Measurements from ENCODE around the gene LMO3. TPM values are rescaled to one million over a fixed set of nuclear protein-coding genes. Genes with fewer than 3 reads are reported as not detected.
A peak's percentile ranks its signal among the peaks of the same experiment; 100 is the strongest.

The LMO3 gene
- total RNA-seq, 4 donors from 2014 or later: 0.15 to 7.1 (median 3.0) TPM

- H3K27ac ChIP-seq: peak overlapping the region in 2 of 4 donors; percentile 13 to 50
- DNase-seq: no peak
- H3K27me3 ChIP-seq: no peaks in the 10 kb centered on the region
- H3K4me3 ChIP-seq: no peak overlapping the region
- WGBS, 2 donors: 36 to 49% methylated on average over 3 of the region's 3 CpGs
- intact Hi-C loops (cut with DNase I): no loop called here
- TF ChIP-seq POLR2A (IDR thresholded peaks at IDR 0.05) (no peak), CTCF (IDR thresholded peaks at IDR 0.05) (no peak)
- H3K4me1 ChIP-seq: no peaks in the 10 kb centered on the region
- no peaks in the 10 kb centered on the region for H3K36me3 ChIP-seq
- H3K9me3 ChIP-seq: no peaks in the 10 kb centered on the region
Measured at GRCh38 chr12:16587110-16587453, 18.9 kb downstream of the LMO3 start.

GRCh38 chr12:16586350-16587109 is 19.4 kb downstream of the LMO3 start:
- no peak for DNase-seq
- WGBS, 2 donors: 77 to 78% methylated on average over 8 of the region's 8 CpGs
- no peak overlapping the region for H3K4me3 ChIP-seq

GRCh38 chr12:16585781-16586180 is 20.2 kb downstream of the LMO3 start:
- Histone ChIP-seq H3K4me1 (no peaks in the 10 kb centered on the region), H3K27ac (peak overlapping the region in 1 of 4 donors; percentile 16), H3K9me3 (no peaks in the 10 kb centered on the region), H3K4me3 (no peak overlapping the region), H3K27me3 (no peaks in the 10 kb centered on the region), H3K36me3 (no peaks in the 10 kb centered on the region)
- no peak for DNase-seq
- intact Hi-C loops (cut with DNase I): no loop called here
- WGBS, 2 donors: 77% methylated on average over 2 of the region's 2 CpGs
- TF ChIP-seq POLR2A (IDR thresholded peaks at IDR 0.05) (no peak), CTCF (IDR thresholded peaks at IDR 0.05) (no peak)

More at GRCh38 chr12:16586350-16587109, 19.4 kb downstream of the LMO3 start:
- Histone ChIP-seq H3K27ac (peak overlapping the region in 2 of 4 donors; percentile 16 to 50), H3K36me3 (no peaks in the 10 kb centered on the region), H3K9me3 (no peaks in the 10 kb centered on the region), H3K27me3 (no peaks in the 10 kb centered on the region), H3K4me1 (no peaks in the 10 kb centered on the region)
- intact Hi-C loops (cut with DNase I): no loop called here
- TF ChIP-seq POLR2A (IDR thresholded peaks at IDR 0.05): no peak
- no peak for TF ChIP-seq CTCF (IDR thresholded peaks at IDR 0.05)

- Histone ChIP-seq H3K36me3 (no peaks in the 10 kb centered on the region), H3K4me3 (no peak overlapping the region), H3K4me1 (no peaks in the 10 kb centered on the region), H3K27ac (no peak overlapping the region), H3K9me3 (no peaks in the 10 kb centered on the region), H3K27me3 (no peaks in the 10 kb centered on the region)
- no peak for DNase-seq
- intact Hi-C loops (cut with DNase I): no loop called here
- WGBS, 2 donors: 54 to 57% methylated on average over 3 to 4 of the region's 4 CpGs
- TF ChIP-seq POLR2A (IDR thresholded peaks at IDR 0.05): no peak
- no peak for TF ChIP-seq CTCF (IDR thresholded peaks at IDR 0.05)
Measured at GRCh38 chr12:16583969-16584745, 21.8 kb downstream of the LMO3 start.

DNA sequence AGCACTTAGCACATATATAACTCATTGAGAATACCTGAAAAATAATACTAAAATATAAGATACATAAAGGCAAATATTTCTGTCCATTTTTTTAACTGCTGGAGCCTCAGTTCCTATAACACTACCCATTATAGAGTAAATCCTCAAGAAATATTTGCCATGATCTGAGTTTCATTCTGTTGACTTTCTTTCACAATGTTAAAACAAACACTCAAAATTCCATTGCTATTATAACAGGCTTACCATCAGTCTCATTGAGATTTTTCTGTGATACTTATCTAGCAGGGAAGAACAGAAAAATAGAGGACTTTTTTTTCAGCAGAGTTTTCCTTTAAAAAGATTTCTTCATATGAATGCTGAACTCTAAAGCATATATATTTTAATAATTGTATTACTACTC is 24.5 kb downstream of the LMO3 start:
- Histone ChIP-seq H3K9me3 (no peaks in the 10 kb centered on the region), H3K27me3 (no peaks in the 10 kb centered on the region), H3K4me1 (no peaks in the 10 kb centered on the region), H3K36me3 (no peaks in the 10 kb centered on the region), H3K27ac (no peak overlapping the region), H3K4me3 (no peak overlapping the region)
- intact Hi-C loops (cut with DNase I): no loop called here
- DNase-seq: no peak
- TF ChIP-seq POLR2A (IDR thresholded peaks at IDR 0.05) (no peak), CTCF (IDR thresholded peaks at IDR 0.05) (no peak)

Data from esophagus squamous epithelium (tissue), 5 donors.